HEK293 (cell line): ENCODE results near the gene MLLT10.

Experiments
- CTCF ChIA-PET: fragments of 350-600 bp; formaldehyde crosslinking; extraction: SDS; loops from one replicate; lab custom pipeline; 2021; ENCODE audit warnings: antibody characterized with exemption; lab: Yijun Ruan, JAX
- POLR2A ChIA-PET: fragments of 300-600 bp; formaldehyde crosslinking; extraction: SDS; loops from one replicate; lab custom pipeline; 2020; ENCODE audit warnings: antibody characterized with exemption, inconsistent platforms; lab: Yijun Ruan, JAX
- H3K27ac ChIP-seq: fragments of 200-500 bp; sonication (Bioruptor generic); 2 replicates; pipeline ENCODE4 v1.5.1; 2014; ENCODE audit warnings: low read depth, low read length, control low read depth, inconsistent platforms; ENCODE audit errors: extremely low read depth
- H3K36me3 ChIP-seq, 2 experiments: fragments of 200-500 bp in 1 of 2; sonication (Bioruptor generic) in 1 of 2; 1 replicate in 1 of 2; 2 replicates in 1 of 2; pipeline ENCODE4 v1.5.1; 2014 to 2017; ENCODE audit warnings: inconsistent platforms in 2 of 2, low read length in 2 of 2; ENCODE audit not compliant: control insufficient read depth in 2 of 2, insufficient read depth in 1 of 2
- H3K4me1 ChIP-seq: fragments of 200-500 bp; sonication (Bioruptor generic); 2 replicates; pipeline ENCODE4 v1.5.1; 2014; ENCODE audit warnings: mild to moderate bottlenecking, low read length, inconsistent platforms; ENCODE audit not compliant: control insufficient read depth, insufficient read depth
- H3K4me3 ChIP-seq: 2 replicates; pipeline ENCODE4 v1.5.1; 2011; ENCODE audit warnings: low read depth, mild to moderate bottlenecking, control low read depth, low read length, moderate library complexity
- H3K9me3 ChIP-seq: fragments of 200-500 bp; sonication (Bioruptor generic); 2 replicates; pipeline ENCODE4 v1.5.1; 2014; ENCODE audit warnings: low read depth, low read length, inconsistent platforms; ENCODE audit not compliant: control insufficient read depth, insufficient read depth
- ATF2 ChIP-seq: fragments of 450-650 bp; formaldehyde crosslinking; IDR thresholded peaks from 2 replicates; pipeline ENCODE4 v1.5.1; 2016; ENCODE audit warnings: missing biosample characterization, missing genetic modification characterization, low read depth
- GLIS1 ChIP-seq: fragments of 450-650 bp; formaldehyde crosslinking; IDR thresholded peaks from 2 replicates; pipeline ENCODE4 v1.5.1; 2016; ENCODE audit warnings: missing biosample characterization, missing genetic modification characterization
- MYNN ChIP-seq: fragments of 450-650 bp; formaldehyde crosslinking; IDR thresholded peaks from 2 replicates; pipeline ENCODE4 v1.5.1; 2016; ENCODE audit warnings: missing biosample characterization, missing genetic modification characterization, borderline replicate concordance
- OVOL3 ChIP-seq: fragments of 450-650 bp; formaldehyde crosslinking; IDR thresholded peaks from 2 replicates; pipeline ENCODE4 v1.5.1; 2016; ENCODE audit warnings: missing biosample characterization, missing genetic modification characterization
- SETDB1 ChIP-seq: IDR thresholded peaks from one replicate; pipeline ENCODE4 v1.6.1; 2017; ENCODE audit warnings: mild to moderate bottlenecking, low read length, moderate library complexity, mixed read lengths; ENCODE audit not compliant: insufficient read length
- SP7 ChIP-seq: fragments of 450-650 bp; formaldehyde crosslinking; IDR thresholded peaks from 2 replicates; pipeline ENCODE4 v1.5.1; 2016; ENCODE audit warnings: missing biosample characterization, missing genetic modification characterization
- TSHZ1 ChIP-seq: fragments of 450-650 bp; formaldehyde crosslinking; IDR thresholded peaks from 2 replicates; pipeline ENCODE4 v1.5.1; 2016; ENCODE audit warnings: missing biosample characterization, missing genetic modification characterization, borderline replicate concordance
- WT1 ChIP-seq: fragments of 450-650 bp; formaldehyde crosslinking; IDR thresholded peaks from 2 replicates; pipeline ENCODE4 v1.5.1; 2016; ENCODE audit warnings: missing biosample characterization, missing genetic modification characterization
- ZBTB1 ChIP-seq: fragments of 450-650 bp; formaldehyde crosslinking; IDR thresholded peaks from 2 replicates; pipeline ENCODE4 v1.5.1; 2016; ENCODE audit warnings: missing biosample characterization, missing genetic modification characterization
- ZBTB44 ChIP-seq: fragments of 450-650 bp; IDR thresholded peaks from 2 replicates; pipeline ENCODE4 v1.5.1; 2018; ENCODE audit warnings: missing biosample characterization, mild to moderate bottlenecking, missing genetic modification characterization
- ZNF132 ChIP-seq: fragments of 450-650 bp; formaldehyde crosslinking; IDR thresholded peaks from 2 replicates; pipeline ENCODE4 v1.5.1; 2017; ENCODE audit warnings: missing biosample characterization, missing genetic modification characterization, borderline replicate concordance
- ZNF138 ChIP-seq: fragments of 450-650 bp; formaldehyde crosslinking; IDR thresholded peaks from 2 replicates; pipeline ENCODE4 v1.5.1; 2016; ENCODE audit warnings: missing biosample characterization, missing genetic modification characterization, borderline replicate concordance
- ZNF18 ChIP-seq: fragments of 450-650 bp; formaldehyde crosslinking; IDR thresholded peaks from 2 replicates; pipeline ENCODE4 v1.5.1; 2016; ENCODE audit warnings: missing biosample characterization, missing genetic modification characterization
- ZNF221 ChIP-seq: fragments of 450-650 bp; formaldehyde crosslinking; IDR thresholded peaks from 2 replicates; pipeline ENCODE4 v1.5.1; 2017; ENCODE audit warnings: missing biosample characterization, missing genetic modification characterization, borderline replicate concordance
- ZNF248 ChIP-seq: fragments of 450-650 bp; formaldehyde crosslinking; IDR thresholded peaks from 2 replicates; pipeline ENCODE4 v1.5.1; 2017; ENCODE audit warnings: missing biosample characterization, missing genetic modification characterization
- ZNF292 ChIP-seq: fragments of 450-650 bp; formaldehyde crosslinking; IDR thresholded peaks from 2 replicates; pipeline ENCODE4 v1.5.1; 2016; ENCODE audit warnings: low read depth, missing biosample characterization, missing genetic modification characterization, borderline replicate concordance
- ZNF311 ChIP-seq: fragments of 450-650 bp; formaldehyde crosslinking; IDR thresholded peaks from 2 replicates; pipeline ENCODE4 v1.5.1; 2017; ENCODE audit warnings: missing biosample characterization, missing genetic modification characterization, borderline replicate concordance
- ZNF433 ChIP-seq: fragments of 450-650 bp; formaldehyde crosslinking; IDR thresholded peaks from 2 replicates; pipeline ENCODE4 v1.5.1; 2016; ENCODE audit warnings: missing biosample characterization, missing genetic modification characterization, low read depth
- ZNF561 ChIP-seq: fragments of 450-650 bp; IDR thresholded peaks from 2 replicates; pipeline ENCODE4 v1.5.1; 2018; ENCODE audit warnings: missing biosample characterization, missing genetic modification characterization, borderline replicate concordance
- ZNF658 ChIP-seq: fragments of 450-650 bp; formaldehyde crosslinking; IDR thresholded peaks from 2 replicates; pipeline ENCODE4; 2016; ENCODE audit warnings: missing biosample characterization, missing genetic modification characterization

The MLLT10 gene

GRCh38 chr10:21696302-21696701, 162.3 kb downstream of the MLLT10 start:
- Histone ChIP-seq H3K4me3 (no peak overlapping the region), H3K27ac (no peak overlapping the region), H3K36me3 (no peaks in the 10 kb centered on the region; a peak in 1 of 3 replicates), H3K9me3 (no peaks in the 10 kb centered on the region), H3K4me1 (no peaks in the 10 kb centered on the region)
- TF ChIP-seq ZNF433 (tag by site-specific recombination) (no peak), TSHZ1 (tag by site-specific recombination) (no peak), MYNN (no peak), SP7 (tag by site-specific recombination) (no peak), ZNF292 (tag by site-specific recombination) (no peak), ATF2 (tag by site-specific recombination) (no peak), ZNF311 (no peak), ZBTB1 (tag by site-specific recombination) (no peak), ZNF132 (tag by site-specific recombination) (no peak), WT1 (tag by site-specific recombination) (no peak), GLIS1 (tag by site-specific recombination) (no peak), ZBTB44 (tag by site-specific recombination) (no peak), ZNF138 (tag by site-specific recombination) (no peak), ZNF658 (no peak), ZNF248 (tag by site-specific recombination) (no peak), ZNF221 (tag by site-specific recombination) (no peak), ZNF18 (tag by site-specific recombination) (no peak)
- POLR2A ChIA-PET: no interaction called here
- CTCF ChIA-PET: interaction anchor here (0.7 kb wide), 1 partner anchor 411 kb away, joined by 3 read pairs; no protein-coding TSS in a partner anchor

- H3K9me3 ChIP-seq: no peaks in the 10 kb centered on the region
- POLR2A ChIA-PET: no interaction called here
- H3K27ac ChIP-seq: no peak overlapping the region
- no peak overlapping the region for H3K4me3 ChIP-seq
- no peaks in the 10 kb centered on the region for H3K4me1 ChIP-seq
- no peaks in the 10 kb centered on the region; a peak in 1 of 3 replicates for H3K36me3 ChIP-seq
- TF ChIP-seq ZNF561 (tag by site-specific recombination) (no peak), SETDB1 (peak; percentile 24), OVOL3 (tag by site-specific recombination) (no peak)
- CTCF ChIA-PET: interaction anchor here (0.5 to 0.6 kb wide), 2 partner anchors 17 to 573 kb away, joined by 4 read pairs; no protein-coding TSS in a partner anchor
Observed at GRCh38 chr10:21699575-21699974, 165.5 kb downstream of the MLLT10 start.
